ENCODE measurements around the gene CFAP74. TPM values are rescaled to one million over a fixed set of nuclear protein-coding genes. Genes with fewer than 3 reads are reported as not detected.

Gene CFAP74
- total and polyA plus RNA-seq, 2 of the 13 experiments (the other 11 are each of a cell fraction or from before 2014, with no cell fraction given): 0.27 to 0.62 TPM

GRCh38 chr1:1942753-1943656 lies 60.6 kb downstream of the CFAP74 start (continued):
- 0 out of 2 replicates have a peak, but pooled peaks have one; percentile 23 for TF ChIP-seq ZUFSP (CRISPR knock-in tag; IDR thresholded peaks at IDR 0.05; ENCODE audit: borderline replicate concordance)
- no peak for TF ChIP-seq ZNF224 (CRISPR knock-in tag; IDR thresholded peaks at IDR 0.05)
- no peak for TF ChIP-seq NFE2 (CRISPR knock-in tag; IDR thresholded peaks at IDR 0.05)
- peak; percentile 76; the same call in 1 of the 2 replicates for TF ChIP-seq ZNF337 (CRISPR knock-in tag; IDR thresholded peaks at IDR 0.05; ENCODE audit: borderline replicate concordance, low read depth)
- no peak for TF ChIP-seq ZBTB40 (IDR thresholded peaks at IDR 0.05)
- TF ChIP-seq ZBTB40 (CRISPR knock-in tag; IDR thresholded peaks at IDR 0.05): peak; percentile 28; the same call in 1 of the 2 replicates
- TF ChIP-seq ATF7-NPFF (CRISPR knock-in tag; IDR thresholded peaks at IDR 0.05; ENCODE audit: low read depth): peak; percentile 71; the same call in 1 of the 2 replicates
- TF ChIP-seq KAT7 (CRISPR knock-in tag; IDR thresholded peaks at IDR 0.05; ENCODE audit: borderline replicate concordance): no peak; the same call in 1 of the 2 replicates
- TF ChIP-seq HNF4A (CRISPR knock-in tag; IDR thresholded peaks at IDR 0.05): peak; percentile 90
- no peak for TF ChIP-seq MAFK (conservative IDR thresholded peaks at IDR 0.05 in 1 of 2, IDR thresholded peaks at IDR 0.05 in 1 of 2; ENCODE audit: low read length in 2 of 2)
- peak; percentile 86 for TF ChIP-seq MEF2D (CRISPR knock-in tag; IDR thresholded peaks at IDR 0.05)
- TF ChIP-seq ZNF790 (CRISPR knock-in tag; IDR thresholded peaks at IDR 0.05; ENCODE audit: borderline replicate concordance): 0 out of 2 replicates have a peak, but pooled peaks have one; percentile 73
- no peak for TF ChIP-seq TEAD3 (CRISPR knock-in tag; optimal IDR thresholded peaks at IDR 0.05; ENCODE audit: borderline replicate concordance)
- TF ChIP-seq MED13 (CRISPR knock-in tag; IDR thresholded peaks at IDR 0.05): peak; percentile 70
- TF ChIP-seq ZNF597 (CRISPR knock-in tag; IDR thresholded peaks at IDR 0.05): no peak
- no peak for TF ChIP-seq ADNP (CRISPR knock-in tag; IDR thresholded peaks at IDR 0.05)
- no peak for TF ChIP-seq GTF2F1 (IDR thresholded peaks at IDR 0.05; ENCODE audit: low read length)
- TF ChIP-seq ZNF253 (CRISPR knock-in tag; IDR thresholded peaks at IDR 0.05; ENCODE audit: borderline replicate concordance): no peak; the same call in 1 of the 2 replicates

All from HepG2 (cell line).